Activated CD4-positive, CD25-positive, alpha-beta regulatory T cell (primary cell): ENCODE measurements around the gene CLDN24.

Source experiments
- DNase-seq, 4 experiments: peaks; one replicate each; lab custom pipeline; 2025; lab: John Stamatoyannopoulos, UW

Gene CLDN24

DNA sequence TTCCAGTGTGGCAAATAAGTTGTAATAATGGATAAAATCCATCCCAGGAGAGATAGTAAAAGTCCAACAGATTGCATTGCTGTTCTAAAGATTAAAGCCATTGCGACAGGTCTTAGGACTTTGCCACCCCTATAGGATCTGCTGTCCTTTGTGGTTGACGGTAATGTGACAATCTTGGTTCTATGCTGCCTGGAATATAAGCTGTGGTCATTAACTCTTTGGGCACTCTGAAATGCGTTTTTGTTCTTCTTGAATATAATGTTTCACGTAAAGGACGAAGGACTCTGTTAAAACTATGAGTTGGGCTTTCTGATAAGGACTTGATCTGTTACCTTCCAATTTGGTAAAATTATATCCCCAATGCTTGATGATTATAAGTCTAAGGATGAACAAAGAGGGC, at the start of gene CLDN24:
Gene CLDN24, minus strand, starts transcription at position 101 of the 400 bp plus-strand sequence. Its CDS starts 0 bp downstream, at position 101.
- DNase-seq = no peak

DNA sequence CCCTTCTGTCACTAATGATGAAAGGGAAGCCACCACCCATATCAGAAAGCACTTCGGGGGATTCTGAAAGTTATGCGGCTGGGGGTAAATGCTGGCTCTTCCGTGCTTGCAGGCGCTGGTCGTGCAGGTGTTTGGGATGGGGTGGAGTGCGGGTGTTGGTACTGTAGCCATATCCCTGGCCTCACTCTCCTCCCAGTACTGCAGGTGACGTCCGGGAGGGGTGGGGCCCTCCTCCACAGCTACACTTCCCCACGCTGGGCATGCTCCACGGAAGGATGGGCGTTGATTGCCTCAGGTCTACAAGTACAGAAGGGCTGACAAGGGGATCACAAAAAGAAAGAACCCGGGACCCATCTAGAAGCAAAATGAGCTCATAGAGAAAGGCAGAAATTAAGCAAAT, 48.6 kb upstream of the CLDN24 start:
- no peak for DNase-seq

DNA sequence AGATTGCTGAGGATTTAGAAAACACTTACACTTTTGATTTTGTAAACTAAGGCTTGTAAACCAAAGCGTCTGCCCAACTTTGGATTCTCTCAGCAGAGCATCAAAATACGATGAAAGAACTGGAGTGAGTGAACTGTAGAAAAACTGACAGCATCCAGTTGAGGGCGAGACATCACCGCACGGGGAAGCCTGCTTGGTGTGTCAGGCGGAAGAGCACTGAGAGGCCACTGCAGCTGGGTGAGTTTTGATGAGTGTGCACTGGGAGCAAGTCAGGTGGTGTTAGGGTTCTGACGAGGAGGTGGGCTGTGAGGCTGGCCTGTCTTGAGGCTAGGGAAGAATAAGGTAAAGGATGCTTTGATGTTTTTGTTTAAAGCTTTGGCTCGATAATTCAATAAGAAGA, 46.8 kb upstream of the CLDN24 start:
- no peak for DNase-seq

GRCh38 chr4:183366206-183366835, 44.1 kb upstream of the CLDN24 start:
- DNase-seq = no peak

DNA sequence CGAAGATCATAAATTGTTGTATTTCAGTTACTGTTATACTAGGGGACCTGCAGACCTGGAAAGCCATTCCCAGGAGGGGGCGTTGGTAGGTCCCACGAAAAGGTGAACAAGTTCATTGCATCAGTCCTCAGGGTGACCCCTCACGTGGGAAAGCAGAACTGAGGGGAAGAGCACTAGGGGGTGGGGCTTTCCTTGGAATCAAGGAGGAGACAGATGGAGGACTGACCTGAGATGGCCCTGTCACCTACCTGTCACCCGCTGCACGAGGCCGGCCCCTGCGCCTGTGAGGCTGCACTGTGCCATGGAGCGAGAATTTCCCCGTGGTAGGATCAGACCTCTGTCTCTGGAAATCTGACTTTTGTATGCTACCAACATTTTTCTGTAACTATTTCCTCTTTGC, 41.8 kb upstream of the CLDN24 start:
- no peak for DNase-seq

DNA sequence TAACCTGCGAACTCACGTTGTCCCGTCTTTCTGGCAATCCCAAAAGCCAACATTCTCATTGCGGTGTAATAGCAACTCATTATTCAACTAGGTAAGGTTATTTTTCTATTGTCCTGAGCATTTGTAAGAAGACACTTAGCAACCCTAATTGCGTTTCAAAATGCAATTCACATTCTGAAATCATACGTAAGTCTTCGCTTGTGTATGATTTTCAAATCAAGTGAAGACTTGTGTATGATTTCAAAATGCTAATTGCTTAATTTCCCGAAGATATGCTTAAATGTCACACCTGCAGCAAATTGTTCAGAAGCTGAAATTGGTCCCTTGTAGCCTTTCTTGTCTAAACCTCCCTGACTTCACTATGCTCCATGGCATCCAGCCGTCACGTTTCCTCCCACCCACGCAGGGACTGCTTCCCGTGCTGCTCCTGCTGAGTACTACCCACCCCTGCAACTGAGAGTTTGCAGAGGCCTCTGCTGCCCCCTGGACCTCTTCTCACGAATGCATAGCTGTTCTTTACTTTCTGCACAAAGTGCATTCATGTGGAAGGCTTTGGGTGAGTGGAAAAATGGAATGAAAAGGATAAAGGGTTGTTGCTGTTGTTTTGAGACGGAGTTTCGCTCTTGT, 40.8 kb upstream of the CLDN24 start:
- no peak for DNase-seq

- no peak for DNase-seq
These were observed 39.8 kb upstream of the CLDN24 start for GRCh38 chr4:183362036-183362435.

- DNase-seq = no peak
These were observed 38.1 kb upstream of the CLDN24 start for GRCh38 chr4:183360161-183360919.

- no peak for DNase-seq
These were observed 36.1 kb upstream of the CLDN24 start for GRCh38 chr4:183358215-183358755.

- DNase-seq = no peak
These were observed 34.9 kb upstream of the CLDN24 start for GRCh38 chr4:183356931-183357675.

- no peak for DNase-seq
These were observed 34.1 kb upstream of the CLDN24 start for GRCh38 chr4:183356173-183356830.

DNA sequence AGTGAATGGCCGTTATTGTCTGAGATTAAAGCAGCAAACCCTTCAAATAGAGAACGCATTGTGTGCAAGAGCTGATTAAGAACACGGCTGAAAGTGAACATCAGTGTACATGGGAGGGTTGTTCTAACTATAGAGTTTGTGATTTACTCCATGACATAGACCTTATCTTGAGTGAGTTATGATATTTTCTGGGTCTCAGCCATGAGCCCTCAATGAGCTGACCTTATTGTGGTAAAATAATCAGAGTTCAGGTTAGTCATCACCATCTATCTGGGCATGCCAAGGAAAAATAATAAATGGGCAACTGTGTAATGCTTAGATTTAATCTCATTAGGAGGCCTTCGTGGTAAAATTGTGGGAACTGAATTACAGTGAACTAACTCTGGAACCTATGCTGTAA, 33.2 kb upstream of the CLDN24 start:
- no peak for DNase-seq

GRCh38 chr4:183354219-183354618, 32.0 kb upstream of the CLDN24 start:
- DNase-seq = no peak

- no peak for DNase-seq
These were observed 31.3 kb upstream of the CLDN24 start for GRCh38 chr4:183353557-183353956.

GRCh38 chr4:183352546-183352945, 30.3 kb upstream of the CLDN24 start:
- DNase-seq = no peak

GRCh38 chr4:183350317-183351071, 28.3 kb upstream of the CLDN24 start:
- DNase-seq = no peak

DNA sequence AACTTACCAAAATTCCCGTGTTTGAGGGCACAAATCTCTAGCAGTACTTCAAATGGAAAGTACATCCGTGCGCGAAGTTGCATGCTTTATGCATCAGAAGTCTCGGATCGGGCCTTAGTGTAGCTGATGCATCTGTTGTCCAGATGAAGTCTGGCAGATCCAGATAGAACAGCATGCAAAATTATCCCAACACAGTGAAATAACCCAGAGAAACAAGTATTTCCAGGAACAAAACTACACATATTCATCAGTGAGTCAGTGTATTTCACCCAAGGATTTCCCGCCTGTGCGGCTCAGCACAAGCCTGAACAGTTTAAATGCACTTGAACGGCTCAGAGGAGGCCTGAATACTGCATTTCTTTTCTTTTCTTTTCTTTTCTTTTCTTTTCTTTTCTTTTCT, 27.4 kb upstream of the CLDN24 start:
- no peak for DNase-seq

DNA sequence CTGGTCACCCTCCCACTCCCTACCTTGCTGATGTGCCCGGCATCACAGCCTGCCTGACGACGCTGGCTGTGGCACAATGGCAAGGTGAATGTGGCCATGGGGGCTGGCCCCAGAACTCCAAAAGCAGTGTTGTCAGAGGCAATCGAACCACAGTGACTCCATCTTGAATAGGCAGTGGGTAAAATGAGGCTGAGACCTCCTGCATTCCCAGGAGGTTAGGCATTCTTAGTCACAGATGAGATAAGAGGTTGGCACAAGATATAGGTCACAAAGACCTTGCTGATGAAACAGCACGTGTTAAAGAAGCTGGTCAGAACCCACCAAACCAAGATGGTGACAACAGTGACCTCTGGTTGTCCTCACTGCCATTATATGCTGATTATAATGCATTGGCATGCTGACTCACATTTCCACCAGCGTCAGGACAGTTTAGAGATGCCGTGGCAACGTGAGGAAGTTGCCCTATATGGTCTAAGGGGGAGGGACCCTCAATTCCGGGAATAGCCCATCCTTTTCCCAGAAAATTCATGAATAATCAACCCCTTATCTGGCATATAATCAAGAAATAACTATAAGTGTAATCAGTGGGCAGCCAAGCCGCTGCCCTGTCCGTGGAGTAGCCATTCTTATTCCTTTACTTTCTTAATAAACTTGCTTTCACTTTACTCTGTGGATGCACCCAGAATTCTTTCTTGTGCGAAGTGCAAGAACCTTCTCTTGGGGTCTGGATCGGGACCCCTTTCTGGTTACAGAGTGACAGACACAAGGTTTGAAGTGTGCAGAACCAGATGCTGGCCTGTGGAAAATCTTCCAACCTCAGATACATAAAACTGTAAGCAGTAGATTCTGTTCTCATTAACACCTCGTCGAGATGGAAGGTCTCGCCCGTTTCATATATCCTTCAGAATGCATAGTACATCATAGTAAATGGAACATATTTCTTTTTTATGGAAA, 26.8 kb upstream of the CLDN24 start:
- DNase-seq = peak in 1 of 4 experiments; percentile 14

GRCh38 chr4:183348136-183348535, 25.9 kb upstream of the CLDN24 start:
- no peak for DNase-seq

DNA sequence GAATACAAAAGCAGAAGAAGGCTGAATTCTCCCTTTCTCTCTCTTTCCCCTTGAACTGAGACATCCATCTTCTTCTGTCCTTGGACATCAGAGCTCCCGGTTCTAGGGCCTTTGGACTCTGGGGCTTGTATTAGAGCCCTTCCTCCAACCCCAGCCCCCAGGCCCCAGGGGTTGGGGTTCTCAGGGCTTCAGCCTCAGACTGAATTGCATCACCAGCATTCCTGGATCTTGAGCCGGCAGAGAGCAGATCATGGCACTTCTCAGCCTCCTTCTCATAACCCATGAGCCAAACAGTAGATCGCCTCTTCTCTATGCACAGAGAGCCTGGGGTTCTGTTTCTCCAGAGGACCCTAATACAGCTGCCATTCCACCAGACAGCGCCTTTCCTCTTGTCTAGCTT, 25.3 kb upstream of the CLDN24 start:
- no peak for DNase-seq
